OCI-LY3 (cell line): Measurements from ENCODE around the gene NPHP4.

Source experiments
- H2AFZ ChIP-seq: fragments of 200-600, 300-600 bp; shearing (Covaris generic); 2 replicates; pipeline ENCODE4 v1.6.0; 2014; ENCODE audit warnings: antibody characterized with exemption, low read depth, low read length
- H3K27ac ChIP-seq: fragments of 200-600, 300-600 bp; sonication (generic); 2 replicates; pipeline ENCODE4 v1.5.1; 2014; ENCODE audit warnings: mild to moderate bottlenecking, low read length, moderate library complexity, mixed read lengths
- H3K27me3 ChIP-seq: fragments of 200-600, 300-600 bp; sonication (generic); 2 replicates; pipeline ENCODE4 v1.6.1; 2014; ENCODE audit warnings: low read depth, low read length, mixed read lengths
- H3K36me3 ChIP-seq: fragments of 200-600, 300-600 bp; sonication (generic); replicated peaks from 2 replicates; pipeline ENCODE3; 2014; ENCODE audit warnings: low read depth, low read length, mixed read lengths
- H3K4me1 ChIP-seq: fragments of 300-600, 200-600 bp; sonication (generic); 2 replicates; pipeline ENCODE4 v1.6.1; 2014; ENCODE audit warnings: low read length, mixed read lengths
- H3K4me2 ChIP-seq: fragments of 200-600, 300-600 bp; sonication (generic); 2 replicates; pipeline ENCODE4 v1.6.1; 2014; ENCODE audit warnings: low read length, mixed read lengths
- H3K4me3 ChIP-seq: fragments of 300-600, 200-600 bp; sonication (generic); 2 replicates; pipeline ENCODE4 v1.5.1; 2014; ENCODE audit warnings: antibody characterized with exemption, mild to moderate bottlenecking, low read length, moderate library complexity
- H3K79me2 ChIP-seq: fragments of 300-600, 200-600 bp; shearing (Covaris generic); 2 replicates; pipeline ENCODE4 v1.6.1; 2014; ENCODE audit warnings: mild to moderate bottlenecking, low read length, mixed read lengths
- H3K9ac ChIP-seq: fragments of 300-600, 200-600 bp; shearing (Covaris generic); 2 replicates; pipeline ENCODE4 v1.6.0; 2014; ENCODE audit warnings: mild to moderate bottlenecking, low read length, moderate library complexity
- H3K9me3 ChIP-seq: fragments of 200-600, 300-600 bp; shearing (Covaris generic); 2 replicates; pipeline ENCODE4 v1.6.1; 2014; ENCODE audit warnings: low read length, mixed read lengths; ENCODE audit not compliant: insufficient read depth
- H4K20me1 ChIP-seq: fragments of 200-600, 300-600 bp; sonication (generic); 2 replicates; pipeline ENCODE4 v1.6.1; 2016; ENCODE audit warnings: low read length, mixed read lengths; ENCODE audit not compliant: insufficient read depth
- CTCF ChIP-seq: fragments of 200-600, 300-600 bp; sonication (generic); IDR thresholded peaks from 2 replicates; pipeline ENCODE4 v1.5.1; 2014; ENCODE audit warnings: antibody characterized with exemption, low read length, low read depth
- EZH2phosphoT487 ChIP-seq: fragments of 200-600 bp; shearing (Covaris generic); IDR thresholded peaks from 2 replicates; pipeline ENCODE4 v1.6.1; 2018; ENCODE audit warnings: antibody characterized with exemption, mixed run types, low read depth

Gene NPHP4

GRCh38 chr1:5978452-5978851 lies 13.8 kb downstream of the NPHP4 start:
- Histone ChIP-seq H3K27ac (no peak overlapping the region), H3K9ac (no peak overlapping the region), H4K20me1 (no peaks in the 10 kb centered on the region), H2AFZ (no peak overlapping the region), H3K4me3 (no peak overlapping the region), H3K4me2 (no peak overlapping the region), H3K9me3 (no peaks in the 10 kb centered on the region), H3K4me1 (no peaks in the 10 kb centered on the region), H3K79me2 (no peaks in the 10 kb centered on the region), H3K36me3 (no peaks in the 10 kb centered on the region), H3K27me3 (no peaks in the 10 kb centered on the region)
- TF ChIP-seq EZH2phosphoT487: no peak
- TF ChIP-seq CTCF: no peak

GRCh38 chr1:5977494-5978444 lies 14.5 kb downstream of the NPHP4 start:
- Histone ChIP-seq H3K79me2 (no peaks in the 10 kb centered on the region), H3K9ac (no peak overlapping the region), H3K9me3 (no peaks in the 10 kb centered on the region), H3K36me3 (no peaks in the 10 kb centered on the region), H3K27ac (no peak overlapping the region), H3K4me2 (no peak overlapping the region), H3K4me3 (no peak overlapping the region), H3K27me3 (no peaks in the 10 kb centered on the region), H4K20me1 (no peaks in the 10 kb centered on the region), H2AFZ (no peak overlapping the region), H3K4me1 (no peaks in the 10 kb centered on the region)
- TF ChIP-seq EZH2phosphoT487 (no peak), CTCF (no peak)

GRCh38 chr1:5976726-5977493 lies 15.3 kb downstream of the NPHP4 start:
- Histone ChIP-seq H3K9me3 (no peaks in the 10 kb centered on the region), H2AFZ (no peak overlapping the region), H3K4me2 (no peak overlapping the region), H3K9ac (no peak overlapping the region), H3K27me3 (no peaks in the 10 kb centered on the region), H3K27ac (no peak overlapping the region), H3K79me2 (no peaks in the 10 kb centered on the region), H3K36me3 (no peaks in the 10 kb centered on the region), H4K20me1 (no peaks in the 10 kb centered on the region), H3K4me3 (no peak overlapping the region), H3K4me1 (no peaks in the 10 kb centered on the region)
- TF ChIP-seq EZH2phosphoT487: no peak
- no peak for TF ChIP-seq CTCF

GRCh38 chr1:5976231-5976630 lies 16.0 kb downstream of the NPHP4 start:
- TF ChIP-seq CTCF (no peak), EZH2phosphoT487 (no peak)
- no peak overlapping the region for H3K9ac ChIP-seq
- no peak overlapping the region for H3K27ac ChIP-seq
- no peaks in the 10 kb centered on the region for H3K27me3 ChIP-seq
- H3K4me1 ChIP-seq: no peaks in the 10 kb centered on the region
- H3K9me3 ChIP-seq: no peaks in the 10 kb centered on the region
- H3K4me3 ChIP-seq: no peak overlapping the region
- H2AFZ ChIP-seq: no peak overlapping the region
- H3K79me2 ChIP-seq: no peaks in the 10 kb centered on the region
- H3K4me2 ChIP-seq: no peak overlapping the region
- no peaks in the 10 kb centered on the region for H4K20me1 ChIP-seq
- H3K36me3 ChIP-seq: no peaks in the 10 kb centered on the region
